HepG2 (cell line): ENCODE measurements around the gene AFG1L. TPM values are rescaled to one million over a fixed set of nuclear protein-coding genes. Genes with fewer than 3 reads are reported as not detected.
"Not testable (repeated sequence)": the region's sequence is repeated elsewhere in the genome, so short reads cannot be mapped to it uniquely, and the experiment has no call there.

ENCODE experiments used
- ATAC-seq: fragments of 200-7000 bp; cut with Tn5 transposase; 3 replicates; pipeline ENCODE4 v1.9.1; 2020; ENCODE audit warnings: mild to moderate bottlenecking, moderate library complexity
- BruUV-seq: library from RNA; stranded (reverse); fragments of 400-500 nt; replicated peaks from 2 replicates; lab custom pipeline; 2021; lab: Mats Ljungman, UMichigan
- CTCF ChIA-PET: fragments of 300-600 bp; formaldehyde crosslinking; extraction: SDS; loops from one replicate; lab custom pipeline; 2021; ENCODE audit warnings: low total read pairs, inconsistent platforms, low intra/inter-chr PET ratio; lab: Yijun Ruan, JAX
- POLR2A ChIA-PET: fragments of 350-600 bp; sonication (Branson Sonifier 250); formaldehyde crosslinking; loops from one replicate; lab custom pipeline; 2020; ENCODE audit warnings: antibody characterized with exemption, inconsistent platforms; lab: Yijun Ruan, JAX
- DNase-seq: peaks from one replicate; pipeline ENCODE4 v3.0.0-alpha.2; 2015; ENCODE audit warnings: low spot score
- FAIRE-seq: peaks from 3 replicates; lab custom pipeline; 2011; peaks lifted over from hg19 to GRCh38; lab: Jason Lieb, UNC
- H2AFZ ChIP-seq: one replicate; pipeline ENCODE4 v1.6.1; 2011; ENCODE audit warnings: low read length, inconsistent platforms
- H3K27ac ChIP-seq: fragments of 300-600 bp; 3 replicates; pipeline ENCODE4 v1.8.0; 2011; ENCODE audit warnings: mixed run types, mild to moderate bottlenecking, mixed read lengths, low read length, inconsistent platforms; ENCODE audit not compliant: insufficient read depth; ENCODE audit errors: extremely low read length
- H3K27me3 ChIP-seq, 2 experiments: fragments of 200-600 bp in 1 of 2; 2 replicates in 1 of 2; 3 replicates in 1 of 2; pipeline versions ENCODE4 v1.6.0 to v1.8.0; 2011; ENCODE audit warnings: low read length in 2 of 2, mild to moderate bottlenecking in 2 of 2, moderate library complexity in 2 of 2, inconsistent platforms in 1 of 2; ENCODE audit not compliant: insufficient read depth in 2 of 2, control insufficient read depth in 1 of 2
- H3K36me3 ChIP-seq, 2 experiments: fragments of 200-600 bp in 1 of 2; replicated peaks in 1 of 2; 2 replicates in 1 of 2; 3 replicates in 1 of 2; pipeline versions ENCODE4 v1.5.1 to v1.8.0; 2011; ENCODE audit warnings: low read length in 2 of 2, inconsistent platforms in 1 of 2; ENCODE audit not compliant: insufficient read depth in 2 of 2, control insufficient read depth in 1 of 2
- H3K4me1 ChIP-seq: 2 replicates; pipeline ENCODE4 v1.5.1; 2012; ENCODE audit warnings: low read length, inconsistent platforms; ENCODE audit not compliant: insufficient read depth
- H3K4me2 ChIP-seq: 2 replicates; pipeline ENCODE4 v1.6.0; 2011; ENCODE audit warnings: low read depth, low read length, inconsistent platforms
- H3K4me3 ChIP-seq, 3 experiments: fragments of 200-600 bp in 1 of 3; sonication (generic), shearing (Covaris generic) in 1 of 3; replicated peaks in 1 of 3; 2 replicates each; pipeline ENCODE4 v1.5.1; 2011 to 2016; ENCODE audit warnings: low read length in 3 of 3, inconsistent platforms in 2 of 3, low read depth in 2 of 3, mild to moderate bottlenecking in 2 of 3, control low read depth in 1 of 3, mixed read lengths in 1 of 3; ENCODE audit not compliant: insufficient read depth in 1 of 3
- H3K79me2 ChIP-seq: one replicate; pipeline ENCODE4 v1.6.1; 2011; ENCODE audit warnings: low read length, inconsistent platforms; ENCODE audit not compliant: insufficient read depth
- H3K9ac ChIP-seq: 2 replicates; pipeline ENCODE4 v1.6.0; 2011; ENCODE audit warnings: mild to moderate bottlenecking, low read depth, low read length, inconsistent platforms; ENCODE audit not compliant: insufficient read depth
- H3K9me3 ChIP-seq: 2 replicates; pipeline ENCODE4 v1.5.1; 2012; ENCODE audit warnings: mild to moderate bottlenecking, low read length
- H4K20me1 ChIP-seq: 2 replicates; pipeline ENCODE4 v1.6.0; 2011; ENCODE audit warnings: inconsistent platforms, mild to moderate bottlenecking, low read length, moderate library complexity; ENCODE audit not compliant: insufficient read depth
- CEBPB ChIP-seq: IDR thresholded peaks from 2 replicates; pipeline ENCODE4 v1.6.1; 2011; ENCODE audit warnings: low read depth, low read length, improper control_type of control experiment, borderline replicate concordance
- CEBPG ChIP-seq: IDR thresholded peaks from 2 replicates; pipeline ENCODE4 v1.6.1; 2016
- WGBS: methylation state at CpG from one replicate; pipeline ENCODE4 v1.1.6; 2017; ENCODE audit warnings: low lambda C conversion rate; 5-methylcytosine and 5-hydroxymethylcytosine counted together
- in situ Hi-C: cut with HindIII; loops from 2 replicates; pipeline ENCODE4 v1.10.0; 2017; ENCODE audit warnings: low pct_unique_long_range_greater_than_20kb; ENCODE audit not compliant: extremely low pct_ligation_motif_present
- intact Hi-C: fragments of 100-400 bp; cut with micrococcal nuclease; formaldehyde crosslinking; loops from one replicate; pipeline ENCODE4 v1.10.0; 2022; ENCODE audit not compliant: unreplicated experiment
- polyA plus RNA-seq, 8 experiments: library from polyadenylated mRNA; depleted of rRNA in 3 of 8; stranded (reverse) in 7 of 8; unstranded in 1 of 8; fragments of >200 nt; fragmentation: Illumina TruSeq in 4 of 8; extraction: Trizol in 4 of 8; gene quantifications; 2 replicates each; pipeline versions ENCODE4 v1.2.1 to v1.2.3, GENCODE V29; 2011 to 2016; ENCODE audit warnings: low read depth in 4 of 8, missing spikeins in 1 of 8, mixed read lengths in 1 of 8; ENCODE audit not compliant: insufficient read depth in 1 of 8
- total RNA-seq, 5 experiments: library from RNA; depleted of rRNA; stranded (reverse); fragments of >200 nt; fragmentation: Illumina TruSeq; extraction: Trizol; gene quantifications; 2 replicates each; pipeline ENCODE4 v1.2.3, GENCODE V29; 2016; ENCODE audit warnings: low read depth in 1 of 5
- TF ChIP-seq, protein P1 (sequence below), 2 experiments: sonication (generic) in 1 of 2; formaldehyde crosslinking in 1 of 2; IDR thresholded peaks; 2 replicates each; pipeline versions ENCODE4 v1.4.0 to v1.6.1; 2016 to 2020; ENCODE audit warnings: borderline replicate concordance in 1 of 2, low read depth in 1 of 2, mild to moderate bottlenecking in 1 of 2, missing genetic modification reagents in 1 of 2
- TF ChIP-seq, protein P2 (sequence below): sonication (generic); formaldehyde crosslinking; IDR thresholded peaks from 2 replicates; pipeline ENCODE4 v1.5.0; 2020; ENCODE audit warnings: mild to moderate bottlenecking, missing genetic modification reagents
- TF ChIP-seq, protein P3 (sequence below): sonication (generic); formaldehyde crosslinking; IDR thresholded peaks from 2 replicates; pipeline ENCODE4 v1.4.0; 2020; ENCODE audit warnings: missing genetic modification reagents, mild to moderate bottlenecking, borderline replicate concordance

The AFG1L gene
- total and polyA plus RNA-seq, 2 of the 13 experiments (the other 11 are each of a cell fraction or from before 2014, with no cell fraction given): 3.1 to 14.0 TPM

DNA sequence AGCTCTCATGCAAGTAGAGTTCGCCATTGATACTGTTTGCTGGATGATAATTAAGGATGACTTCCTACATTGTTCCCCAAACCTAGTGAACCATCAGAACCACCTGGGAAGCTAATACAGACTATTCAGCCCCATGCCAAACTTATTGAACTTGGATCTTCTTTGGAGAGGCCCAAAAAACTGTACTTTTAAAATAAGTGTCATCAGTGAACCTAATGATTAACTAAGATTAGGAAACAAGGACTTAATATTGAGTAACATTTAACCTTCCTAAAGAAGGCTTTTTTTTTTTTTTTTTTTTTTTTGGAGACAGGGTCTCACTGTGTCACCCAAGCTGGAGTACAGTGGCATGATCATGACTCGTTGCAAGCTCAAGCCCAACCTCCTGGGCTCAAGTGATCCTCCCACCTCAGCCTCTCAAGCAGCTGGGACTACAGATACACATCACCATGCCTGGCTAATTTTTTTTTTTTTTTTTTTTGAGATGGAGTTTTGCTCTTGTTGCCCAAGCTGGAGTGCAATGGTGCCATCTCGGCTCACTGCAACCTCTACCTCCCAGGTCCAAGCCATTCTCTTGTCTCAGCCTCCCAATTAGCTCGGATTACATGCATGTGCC lies 241.2 kb downstream of the AFG1L start:
- H2AFZ ChIP-seq, FAIRE-seq, DNase-seq, H3K27ac ChIP-seq, H3K36me3 ChIP-seq, BruUV-seq, H3K9me3 ChIP-seq, CTCF ChIA-PET, H4K20me1 ChIP-seq, H3K79me2 ChIP-seq, H3K9ac ChIP-seq, intact Hi-C loops, H3K27me3 ChIP-seq: not testable (repeated sequence)
- Histone ChIP-seq H3K4me2 (peak overlapping the region; percentile 68), H3K4me1 (peaks cover 40% of the 10 kb centered on the region), H3K4me3 (peak overlapping the region in 2 of 3 experiments; percentile 24 to 33; a peak in 1 of 6 replicates)
- ATAC-seq: peak; percentile 32
- POLR2A ChIA-PET: interaction anchor here (0.7 to 1.1 kb wide), 4 partner anchors 22 to 559 kb away, joined by 3 read pairs; partner anchors contain the start of genes CEP57L1 and SESN1
- 13% methylated on average over 4 of the region's 4 CpGs for WGBS
- in situ Hi-C loops: loop anchor here (5.0 kb wide), 1 partner anchor 351 kb away; no protein-coding TSS in a partner anchor
- TF ChIP-seq, protein P1, sequence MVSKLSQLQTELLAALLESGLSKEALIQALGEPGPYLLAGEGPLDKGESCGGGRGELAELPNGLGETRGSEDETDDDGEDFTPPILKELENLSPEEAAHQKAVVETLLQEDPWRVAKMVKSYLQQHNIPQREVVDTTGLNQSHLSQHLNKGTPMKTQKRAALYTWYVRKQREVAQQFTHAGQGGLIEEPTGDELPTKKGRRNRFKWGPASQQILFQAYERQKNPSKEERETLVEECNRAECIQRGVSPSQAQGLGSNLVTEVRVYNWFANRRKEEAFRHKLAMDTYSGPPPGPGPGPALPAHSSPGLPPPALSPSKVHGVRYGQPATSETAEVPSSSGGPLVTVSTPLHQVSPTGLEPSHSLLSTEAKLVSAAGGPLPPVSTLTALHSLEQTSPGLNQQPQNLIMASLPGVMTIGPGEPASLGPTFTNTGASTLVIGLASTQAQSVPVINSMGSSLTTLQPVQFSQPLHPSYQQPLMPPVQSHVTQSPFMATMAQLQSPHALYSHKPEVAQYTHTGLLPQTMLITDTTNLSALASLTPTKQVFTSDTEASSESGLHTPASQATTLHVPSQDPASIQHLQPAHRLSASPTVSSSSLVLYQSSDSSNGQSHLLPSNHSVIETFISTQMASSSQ (IDR thresholded peaks at IDR 0.05; ENCODE audit: low read depth): peak; percentile 43; the same call in 1 of the 2 replicates
- TF ChIP-seq, protein P1 (CRISPR knock-in tag; IDR thresholded peaks at IDR 0.05; ENCODE audit: borderline replicate concordance): peak; percentile 28; the same call in 1 of the 2 replicates
- TF ChIP-seq, protein P2, sequence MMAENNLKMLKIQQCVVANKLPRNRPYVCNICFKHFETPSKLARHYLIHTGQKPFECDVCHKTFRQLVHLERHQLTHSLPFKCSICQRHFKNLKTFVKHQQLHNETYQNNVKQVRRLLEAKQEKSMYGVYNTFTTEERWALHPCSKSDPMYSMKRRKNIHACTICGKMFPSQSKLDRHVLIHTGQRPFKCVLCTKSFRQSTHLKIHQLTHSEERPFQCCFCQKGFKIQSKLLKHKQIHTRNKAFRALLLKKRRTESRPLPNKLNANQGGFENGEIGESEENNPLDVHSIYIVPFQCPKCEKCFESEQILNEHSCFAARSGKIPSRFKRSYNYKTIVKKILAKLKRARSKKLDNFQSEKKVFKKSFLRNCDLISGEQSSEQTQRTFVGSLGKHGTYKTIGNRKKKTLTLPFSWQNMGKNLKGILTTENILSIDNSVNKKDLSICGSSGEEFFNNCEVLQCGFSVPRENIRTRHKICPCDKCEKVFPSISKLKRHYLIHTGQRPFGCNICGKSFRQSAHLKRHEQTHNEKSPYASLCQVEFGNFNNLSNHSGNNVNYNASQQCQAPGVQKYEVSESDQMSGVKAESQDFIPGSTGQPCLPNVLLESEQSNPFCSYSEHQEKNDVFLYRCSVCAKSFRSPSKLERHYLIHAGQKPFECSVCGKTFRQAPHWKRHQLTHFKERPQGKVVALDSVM (CRISPR knock-in tag): peak; percentile 29; the same call in 1 of the 2 replicates
- TF ChIP-seq CEBPB: peak; percentile 65; the same call in 1 of the 2 replicates
- peak; percentile 63 for TF ChIP-seq CEBPG (CRISPR knock-in tag)
- TF ChIP-seq, protein P3, sequence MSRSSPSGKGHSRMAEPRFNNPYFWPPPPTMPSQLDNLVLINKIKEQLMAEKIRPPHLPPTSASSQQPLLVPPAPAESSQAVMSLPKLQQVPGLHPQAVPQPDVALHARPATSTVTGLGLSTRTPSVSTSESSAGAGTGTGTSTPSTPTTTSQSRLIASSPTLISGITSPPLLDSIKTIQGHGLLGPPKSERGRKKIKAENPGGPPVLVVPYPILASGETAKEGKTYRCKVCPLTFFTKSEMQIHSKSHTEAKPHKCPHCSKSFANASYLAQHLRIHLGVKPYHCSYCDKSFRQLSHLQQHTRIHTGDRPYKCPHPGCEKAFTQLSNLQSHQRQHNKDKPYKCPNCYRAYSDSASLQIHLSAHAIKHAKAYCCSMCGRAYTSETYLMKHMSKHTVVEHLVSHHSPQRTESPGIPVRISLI (CRISPR knock-in tag): peak; percentile 52; the same call in 1 of the 2 replicates
